Measurements from ENCODE around the gene CYBA. TPM values are rescaled to one million over a fixed set of nuclear protein-coding genes. Genes with fewer than 3 reads are reported as not detected.

Gene CYBA
- total and polyA plus RNA-seq, 2 of the 4 experiments (the other 2 are of a cell fraction): 65.6 to 169 TPM

DNA sequence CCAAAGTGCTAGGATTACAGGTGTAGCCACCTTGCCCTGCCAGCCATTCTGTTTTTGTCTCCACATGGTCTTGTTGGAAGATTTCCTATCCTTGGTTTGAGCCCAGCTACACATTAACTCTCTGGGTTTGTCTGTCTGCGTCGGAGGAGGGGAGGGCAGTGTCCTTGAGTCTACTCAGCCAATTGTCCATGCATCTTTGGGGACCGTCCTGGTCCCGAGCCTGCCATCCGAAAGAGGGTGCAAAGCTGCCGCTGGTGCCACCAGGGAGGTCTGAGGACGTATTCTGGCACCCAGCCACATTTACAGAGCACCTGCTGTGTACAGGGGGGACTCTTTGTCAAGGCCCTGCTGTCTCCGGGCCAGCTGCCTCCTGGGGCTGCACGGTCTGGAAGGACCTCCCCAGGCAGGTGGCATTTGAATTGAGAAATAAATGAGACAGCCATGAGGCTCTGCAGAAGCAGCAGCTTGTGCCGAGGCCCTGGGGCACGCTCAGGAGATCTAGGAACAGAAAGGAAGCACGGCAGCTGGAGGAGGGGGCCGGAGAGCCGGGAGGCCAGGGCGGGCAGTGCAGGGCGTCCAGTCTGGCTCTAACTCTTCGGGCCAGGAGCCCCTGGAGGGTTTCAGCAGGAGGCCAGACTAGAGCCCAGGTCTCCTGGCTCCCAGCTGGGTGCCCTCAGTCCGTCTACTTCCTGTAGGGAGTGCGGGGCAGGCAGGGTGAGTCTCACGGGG is 1.5 kb downstream of the CYBA start:
- Histone ChIP-seq H3K79me1 (ENCODE audit: low read depth in 1 of 2, low read length in 2 of 2) (peaks cover 0 to 20% of the 10 kb centered on the region in 2 experiments; a peak in 1 of 4 replicates), H2BK5ac (ENCODE audit: low read depth, low read length, poor library complexity, severe bottlenecking) (no peak overlapping the region), H3K27me3 (ENCODE audit: control insufficient read depth, insufficient read depth, low read length) (no peaks in the 10 kb centered on the region), H2BK120ac (ENCODE audit: low read depth, low read length) (no peak overlapping the region), H3K56ac (ENCODE audit: extremely low read depth, insufficient read depth, low read length) (no peak overlapping the region), H3K4me3 (ENCODE audit: insufficient read depth, low read depth, low read length) (no peak overlapping the region), H3K27ac (ENCODE audit: insufficient read depth, low read length) (no peak overlapping the region), H2AFZ (replicated peaks; ENCODE audit: low read length, poor library complexity) (no peak overlapping the region), H3K9me3 (ENCODE audit: control insufficient read depth, insufficient read depth, low read length) (no peaks in the 10 kb centered on the region), H3K14ac (replicated peaks; ENCODE audit: low read depth, low read length) (no peak overlapping the region), H3K4me2 (ENCODE audit: low read depth, low read length) (no peak overlapping the region; the same call in 1 of the 2 replicates), H4K8ac (ENCODE audit: low read depth in 2 of 2, low read length in 2 of 2) (no peak overlapping the region), H3K4ac (ENCODE audit: low read depth, low read length) (no peak overlapping the region), H4K20me1 (ENCODE audit: insufficient read depth, low read length) (peaks cover 3% of the 10 kb centered on the region), H3K18ac (ENCODE audit: low read depth, low read length) (no peak overlapping the region), H2BK20ac (ENCODE audit: low read depth, low read length) (no peak overlapping the region), H3K9me1 (ENCODE audit: insufficient read depth, low read length) (no peaks in the 10 kb centered on the region), H2AK5ac (ENCODE audit: low read depth, low read length) (no peak overlapping the region), H2BK15ac (ENCODE audit: low read depth, low read length) (no peak overlapping the region), H2AK9ac (replicated peaks; ENCODE audit: low read depth, low read length, poor library complexity) (peak overlapping the region; percentile 97), H4K91ac (ENCODE audit: insufficient read depth, low read depth, low read length) (no peak overlapping the region), H3K9ac (ENCODE audit: low read depth, low read length) (no peak overlapping the region), H4K5ac (ENCODE audit: low read depth, low read length) (no peak overlapping the region), H3K4me1 (ENCODE audit: control insufficient read depth, insufficient read depth, low read length) (peaks cover 5% of the 10 kb centered on the region; the same call in 1 of the 2 replicates), H3K36me3 (ENCODE audit: control insufficient read depth, insufficient read depth, low read length) (peaks cover 2% of the 10 kb centered on the region), H3K23ac (ENCODE audit: low read depth, low read length) (no peak overlapping the region)
- no peak for DNase-seq
- ChIA-PET POLR2A (ENCODE audit: unreplicated experiment) (no interaction called here), CTCF (no interaction called here)
- in situ Hi-C loops (cut with MboI; ENCODE audit: low sequenced_read_pairs) (no loop called here), intact Hi-C loops (cut with micrococcal nuclease) (no loop called here), dilution Hi-C loops (cut with HindIII; ENCODE audit: low sequenced_read_pairs, unreplicated experiment) (no loop called here)
- TF ChIP-seq RFX5 (IDR thresholded peaks at IDR 0.05; ENCODE audit: low read depth, low read length) (no peak), POLR2A (IDR thresholded peaks at IDR 0.05; ENCODE audit: low read depth, low read length) (no peak), CHD1 (IDR thresholded peaks at IDR 0.05; ENCODE audit: low read depth, low read length) (no peak), SMC3 (IDR thresholded peaks at IDR 0.05; ENCODE audit: low read depth, low read length) (no peak), MAFK (IDR thresholded peaks at IDR 0.05; ENCODE audit: low read depth, low read length) (no peak)
- TF ChIP-seq, protein P1, sequence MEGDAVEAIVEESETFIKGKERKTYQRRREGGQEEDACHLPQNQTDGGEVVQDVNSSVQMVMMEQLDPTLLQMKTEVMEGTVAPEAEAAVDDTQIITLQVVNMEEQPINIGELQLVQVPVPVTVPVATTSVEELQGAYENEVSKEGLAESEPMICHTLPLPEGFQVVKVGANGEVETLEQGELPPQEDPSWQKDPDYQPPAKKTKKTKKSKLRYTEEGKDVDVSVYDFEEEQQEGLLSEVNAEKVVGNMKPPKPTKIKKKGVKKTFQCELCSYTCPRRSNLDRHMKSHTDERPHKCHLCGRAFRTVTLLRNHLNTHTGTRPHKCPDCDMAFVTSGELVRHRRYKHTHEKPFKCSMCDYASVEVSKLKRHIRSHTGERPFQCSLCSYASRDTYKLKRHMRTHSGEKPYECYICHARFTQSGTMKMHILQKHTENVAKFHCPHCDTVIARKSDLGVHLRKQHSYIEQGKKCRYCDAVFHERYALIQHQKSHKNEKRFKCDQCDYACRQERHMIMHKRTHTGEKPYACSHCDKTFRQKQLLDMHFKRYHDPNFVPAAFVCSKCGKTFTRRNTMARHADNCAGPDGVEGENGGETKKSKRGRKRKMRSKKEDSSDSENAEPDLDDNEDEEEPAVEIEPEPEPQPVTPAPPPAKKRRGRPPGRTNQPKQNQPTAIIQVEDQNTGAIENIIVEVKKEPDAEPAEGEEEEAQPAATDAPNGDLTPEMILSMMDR (conservative IDR thresholded peaks at IDR 0.05; ENCODE audit: low read depth, low read length): no peak
- WGBS, 2 experiments (ENCODE audit: extremely low coverage in 2 of 2, insufficient read length in 1 of 2): 84% methylated on average over 5 of the region's 20 CpGs; no CpG with 5 or more reads in 1 of the 2 experiments
- no TSS peak for BruUV-seq (replicated peaks)
- no peak for ATAC-seq (ENCODE audit: low read depth)

Measured in IMR-90 (cell line).